ENCODE measurements around the gene CASTOR1.

The CASTOR1 gene

GRCh38 chr22:30240541-30241417 is 48.5 kb downstream of the CASTOR1 start:
- DNase-seq (ENCODE audit: low read depth) = no peak
- TF ChIP-seq, protein P1, sequence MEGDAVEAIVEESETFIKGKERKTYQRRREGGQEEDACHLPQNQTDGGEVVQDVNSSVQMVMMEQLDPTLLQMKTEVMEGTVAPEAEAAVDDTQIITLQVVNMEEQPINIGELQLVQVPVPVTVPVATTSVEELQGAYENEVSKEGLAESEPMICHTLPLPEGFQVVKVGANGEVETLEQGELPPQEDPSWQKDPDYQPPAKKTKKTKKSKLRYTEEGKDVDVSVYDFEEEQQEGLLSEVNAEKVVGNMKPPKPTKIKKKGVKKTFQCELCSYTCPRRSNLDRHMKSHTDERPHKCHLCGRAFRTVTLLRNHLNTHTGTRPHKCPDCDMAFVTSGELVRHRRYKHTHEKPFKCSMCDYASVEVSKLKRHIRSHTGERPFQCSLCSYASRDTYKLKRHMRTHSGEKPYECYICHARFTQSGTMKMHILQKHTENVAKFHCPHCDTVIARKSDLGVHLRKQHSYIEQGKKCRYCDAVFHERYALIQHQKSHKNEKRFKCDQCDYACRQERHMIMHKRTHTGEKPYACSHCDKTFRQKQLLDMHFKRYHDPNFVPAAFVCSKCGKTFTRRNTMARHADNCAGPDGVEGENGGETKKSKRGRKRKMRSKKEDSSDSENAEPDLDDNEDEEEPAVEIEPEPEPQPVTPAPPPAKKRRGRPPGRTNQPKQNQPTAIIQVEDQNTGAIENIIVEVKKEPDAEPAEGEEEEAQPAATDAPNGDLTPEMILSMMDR (IDR thresholded peaks at IDR 0.05; ENCODE audit: insufficient read depth, low read depth, low read length, missing control alignments) = no peak
- H3K4me3 ChIP-seq (ENCODE audit: low read depth, low read length) = no peak overlapping the region

- TF ChIP-seq, protein P1 (IDR thresholded peaks at IDR 0.05; ENCODE audit: insufficient read depth, low read depth, low read length, missing control alignments) = no peak
- no peak overlapping the region for H3K4me3 ChIP-seq (ENCODE audit: low read depth, low read length)
- DNase-seq (ENCODE audit: low read depth) = no peak
These were observed 49.6 kb downstream of the CASTOR1 start for GRCh38 chr22:30239488-30240405.

DNA sequence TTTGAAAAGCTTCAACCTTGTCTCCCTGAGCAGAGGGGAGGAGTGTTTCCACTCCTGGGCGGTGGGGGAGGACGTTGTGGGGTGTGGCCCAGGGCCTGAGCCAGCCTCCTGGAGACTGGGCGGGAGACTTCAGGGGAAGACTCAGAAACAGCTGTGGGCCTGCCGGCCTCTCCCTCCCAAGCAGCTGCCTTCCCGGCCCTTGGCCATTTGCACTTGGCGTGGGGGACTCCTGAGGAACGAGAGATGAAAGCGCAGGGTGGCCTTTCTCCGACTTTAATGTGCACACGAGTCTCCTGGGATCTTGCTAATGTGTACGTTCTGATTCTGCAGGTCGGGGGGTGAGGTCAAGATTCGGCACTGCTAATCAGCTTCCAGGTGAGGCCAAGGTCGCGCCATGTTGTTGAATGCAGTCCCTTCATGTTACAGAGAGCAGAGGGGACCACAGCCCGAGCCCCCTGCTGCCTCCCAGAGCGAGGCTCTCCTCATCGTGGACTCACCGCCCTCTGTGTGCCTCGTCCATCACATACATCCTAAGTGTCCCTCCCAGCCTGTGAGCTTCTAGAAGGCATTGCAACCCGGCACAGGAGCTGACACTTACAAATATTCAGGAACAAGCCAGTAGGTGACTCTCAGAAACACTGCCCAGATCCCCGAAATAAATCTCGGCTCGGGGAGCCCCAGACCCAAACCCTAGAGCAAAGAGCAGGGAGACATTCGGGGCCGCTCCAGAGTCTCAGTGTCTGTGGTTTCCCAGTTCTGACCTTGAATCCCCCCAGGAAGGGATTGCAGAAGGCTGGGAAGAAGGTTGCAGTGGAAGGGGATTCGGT is 50.4 kb downstream of the CASTOR1 start:
- DNase-seq (ENCODE audit: low read depth) = no peak
- no peak overlapping the region for H3K4me3 ChIP-seq (ENCODE audit: low read depth, low read length)
- TF ChIP-seq, protein P1 (IDR thresholded peaks at IDR 0.05; ENCODE audit: insufficient read depth, low read depth, low read length, missing control alignments) = no peak

DNA sequence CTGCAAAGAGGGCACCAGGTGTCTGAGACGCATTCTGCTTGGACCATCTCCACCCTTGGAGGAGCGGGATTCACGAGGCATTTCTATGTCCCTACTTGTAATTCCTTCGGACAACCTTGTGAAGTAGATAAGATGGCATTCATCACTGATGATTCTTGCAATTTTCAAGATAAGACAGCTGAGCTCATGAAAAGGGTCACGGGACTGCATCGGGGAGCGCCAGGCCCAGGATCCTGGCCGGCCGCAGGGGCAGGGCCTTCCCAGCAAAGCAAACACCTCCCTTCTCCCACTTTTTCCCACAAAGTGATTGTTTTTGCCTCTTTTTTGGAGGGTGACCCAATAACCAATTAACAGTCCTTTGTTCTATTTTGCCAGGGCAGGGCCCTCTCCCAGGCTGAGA is 51.2 kb downstream of the CASTOR1 start:
- no peak overlapping the region for H3K4me3 ChIP-seq (ENCODE audit: low read depth, low read length)
- TF ChIP-seq, protein P1 (IDR thresholded peaks at IDR 0.05; ENCODE audit: insufficient read depth, low read depth, low read length, missing control alignments) = no peak
- DNase-seq (ENCODE audit: low read depth) = no peak

GRCh38 chr22:30236875-30237274 is 52.4 kb downstream of the CASTOR1 start:
- TF ChIP-seq, protein P1 (IDR thresholded peaks at IDR 0.05; ENCODE audit: insufficient read depth, low read depth, low read length, missing control alignments) = no peak
- H3K4me3 ChIP-seq (ENCODE audit: low read depth, low read length) = no peak overlapping the region
- no peak for DNase-seq (ENCODE audit: low read depth)

DNA sequence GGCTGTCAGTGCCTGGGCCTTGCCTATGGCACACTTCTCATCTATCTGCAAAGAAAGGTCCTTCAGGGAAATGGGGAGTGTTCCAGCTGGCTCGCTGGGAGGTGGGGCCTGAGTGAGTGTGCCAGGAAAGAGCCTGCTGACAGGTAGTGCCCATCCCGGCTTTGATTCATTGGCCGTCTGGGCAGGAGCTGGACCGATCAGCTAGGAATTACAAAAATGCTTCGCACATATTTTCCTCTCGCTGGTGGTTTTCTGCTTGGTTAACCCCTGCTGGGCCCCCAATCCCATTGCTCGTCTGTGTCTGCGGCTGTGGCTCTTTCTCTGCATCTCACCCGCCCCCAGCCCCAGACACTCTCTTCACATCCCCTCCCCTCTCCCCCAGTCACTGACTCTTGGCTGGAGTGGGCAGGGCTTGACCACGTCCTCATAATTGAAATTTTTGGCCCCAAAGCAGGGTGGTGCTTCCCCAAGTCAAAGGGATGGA is 53.6 kb downstream of the CASTOR1 start:
- H3K4me3 ChIP-seq (ENCODE audit: low read depth, low read length) = no peak overlapping the region
- DNase-seq (ENCODE audit: low read depth) = no peak
- TF ChIP-seq, protein P1 (IDR thresholded peaks at IDR 0.05; ENCODE audit: insufficient read depth, low read depth, low read length, missing control alignments) = no peak

All from GM12865 (cell line).